ENCODE measurements around the gene ARHGAP8. TPM values are rescaled to one million over a fixed set of nuclear protein-coding genes. Genes with fewer than 3 reads are reported as not detected.

Gene ARHGAP8
- total and polyA plus RNA-seq, 10 of the 15 experiments (the other 5 are each of a cell fraction or from before 2014, with no cell fraction given) = 0.33 TPM; not detected in 9

DNA sequence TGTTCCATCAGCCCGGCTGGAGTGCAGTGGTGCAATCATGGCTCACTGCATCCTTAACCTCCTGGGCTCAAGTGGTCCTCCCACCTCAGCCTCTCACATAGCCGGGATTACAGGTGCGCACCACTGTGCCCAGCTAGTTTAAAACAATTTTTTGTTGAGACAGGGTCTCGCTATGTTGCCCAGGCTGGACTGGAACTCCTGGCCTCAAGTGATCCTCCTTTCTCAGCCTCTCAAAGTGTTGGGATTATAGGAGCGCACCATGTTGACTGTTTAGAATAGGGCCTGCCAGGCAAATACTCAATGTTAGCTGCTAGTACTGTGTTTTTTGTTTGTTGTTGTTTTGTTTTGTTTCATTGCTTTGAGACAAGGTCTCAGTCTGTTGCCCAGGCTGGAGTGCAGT, 66.4 kb downstream of the ARHGAP8 start (continued):
- TF ChIP-seq, protein P1, sequence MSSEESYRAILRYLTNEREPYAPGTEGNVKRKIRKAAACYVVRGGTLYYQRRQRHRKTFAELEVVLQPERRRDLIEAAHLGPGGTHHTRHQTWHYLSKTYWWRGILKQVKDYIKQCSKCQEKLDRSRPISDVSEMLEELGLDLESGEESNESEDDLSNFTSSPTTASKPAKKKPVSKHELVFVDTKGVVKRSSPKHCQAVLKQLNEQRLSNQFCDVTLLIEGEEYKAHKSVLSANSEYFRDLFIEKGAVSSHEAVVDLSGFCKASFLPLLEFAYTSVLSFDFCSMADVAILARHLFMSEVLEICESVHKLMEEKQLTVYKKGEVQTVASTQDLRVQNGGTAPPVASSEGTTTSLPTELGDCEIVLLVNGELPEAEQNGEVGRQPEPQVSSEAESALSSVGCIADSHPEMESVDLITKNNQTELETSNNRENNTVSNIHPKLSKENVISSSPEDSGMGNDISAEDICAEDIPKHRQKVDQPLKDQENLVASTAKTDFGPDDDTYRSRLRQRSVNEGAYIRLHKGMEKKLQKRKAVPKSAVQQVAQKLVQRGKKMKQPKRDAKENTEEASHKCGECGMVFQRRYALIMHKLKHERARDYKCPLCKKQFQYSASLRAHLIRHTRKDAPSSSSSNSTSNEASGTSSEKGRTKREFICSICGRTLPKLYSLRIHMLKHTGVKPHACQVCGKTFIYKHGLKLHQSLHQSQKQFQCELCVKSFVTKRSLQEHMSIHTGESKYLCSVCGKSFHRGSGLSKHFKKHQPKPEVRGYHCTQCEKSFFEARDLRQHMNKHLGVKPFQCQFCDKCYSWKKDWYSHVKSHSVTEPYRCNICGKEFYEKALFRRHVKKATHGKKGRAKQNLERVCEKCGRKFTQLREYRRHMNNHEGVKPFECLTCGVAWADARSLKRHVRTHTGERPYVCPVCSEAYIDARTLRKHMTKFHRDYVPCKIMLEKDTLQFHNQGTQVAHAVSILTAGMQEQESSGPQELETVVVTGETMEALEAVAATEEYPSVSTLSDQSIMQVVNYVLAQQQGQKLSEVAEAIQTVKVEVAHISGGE (CRISPR knock-in tag; IDR thresholded peaks at IDR 0.05) = no peak
- TF ChIP-seq RAD51 (IDR thresholded peaks at IDR 0.05) (no peak), ZNF24 (IDR thresholded peaks at IDR 0.05) (no peak), NFYB (IDR thresholded peaks at IDR 0.05; ENCODE audit: insufficient read depth, low read depth, low read length) (no peak), NRF1 (conservative IDR thresholded peaks at IDR 0.05; ENCODE audit: low read depth, low read length) (no peak)

DNA sequence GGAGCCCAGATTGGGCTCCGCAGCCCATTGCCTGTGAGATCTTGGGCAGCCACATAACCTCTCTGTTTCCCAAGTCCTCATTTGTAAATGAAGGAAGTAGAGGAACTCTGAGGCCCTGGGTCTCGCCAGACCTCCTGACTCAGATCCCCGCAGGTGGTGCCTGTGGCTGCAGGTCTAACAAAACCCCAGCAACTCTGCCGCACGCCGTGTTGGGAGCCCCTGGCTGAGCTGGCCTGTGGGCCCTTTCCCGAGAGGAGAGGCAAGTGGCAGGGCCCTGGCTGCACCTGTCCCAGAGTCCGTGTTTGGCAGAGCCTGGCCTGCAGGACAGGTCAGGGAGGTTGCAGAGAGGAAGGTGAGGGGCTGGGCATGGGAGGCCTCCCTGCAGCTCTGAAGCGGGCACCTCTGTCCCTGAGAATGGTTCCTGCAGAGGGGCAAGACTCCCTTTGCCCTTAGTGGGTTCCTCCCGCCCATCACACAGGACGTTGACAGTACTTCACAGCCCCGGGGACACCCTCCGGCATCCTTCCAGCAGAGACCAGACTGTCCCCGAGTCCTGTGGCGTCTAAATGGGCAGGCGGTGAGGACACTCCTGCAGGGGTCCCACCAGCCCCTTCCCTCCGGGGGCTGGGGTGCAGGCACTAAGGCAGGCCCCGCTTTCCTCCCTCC, 67.7 kb downstream of the ARHGAP8 start:
- ChIA-PET SMC1A (ENCODE audit: uncharacterized antibody, unreplicated experiment) (interaction anchor here (1.1 kb wide), 1 partner anchor 276 kb away, joined by 3 read pairs; no protein-coding TSS in a partner anchor), CTCF (interaction anchor here (1.4 to 2.0 kb wide), 2 partner anchors 10 to 275 kb away, joined by 4 to 15 read pairs; no protein-coding TSS in a partner anchor), RAD21 (ENCODE audit: unreplicated experiment) (interaction anchor here (1.3 to 1.4 kb wide), 2 partner anchors 133 to 275 kb away, joined by 5 to 14 read pairs; no protein-coding TSS in a partner anchor), POLR2A (no interaction called here)
- intact Hi-C loops (cut with micrococcal nuclease; ENCODE audit: unreplicated experiment) (loop anchor here (1.0 to 10.0 kb wide), 3 partner anchors 135 to 276 kb away; no protein-coding TSS in a partner anchor), in situ Hi-C loops (cut with MboI) (loop anchor here (5.0 kb wide), 1 partner anchor 277 kb away; no protein-coding TSS in a partner anchor)
- H3K4me2 ChIP-seq (ENCODE audit: control insufficient read depth, insufficient read depth) = no peak overlapping the region
- WGBS (ENCODE audit: insufficient coverage, insufficient replicate concordance, low lambda C conversion rate, missing lambda C conversion rate) = 34% methylated on average over 18 of the region's 18 CpGs
- H3K36me3 ChIP-seq (ENCODE audit: control insufficient read depth in 2 of 2, insufficient read depth in 2 of 2, low read length in 1 of 2) = no peaks in the 10 kb centered on the region
- DNase-seq (ENCODE audit: low read depth, low spot score) = no peak
- H4K20me1 ChIP-seq (ENCODE audit: control insufficient read depth, insufficient read depth) = no peaks in the 10 kb centered on the region
- H3K27ac ChIP-seq (ENCODE audit: control insufficient read depth, insufficient read depth) = no peak overlapping the region
- no peak overlapping the region for H3K4me3 ChIP-seq
- TF ChIP-seq NFIC (IDR thresholded peaks at IDR 0.05; ENCODE audit: low read depth, low read length) = no peak
- TF ChIP-seq IKZF2 (IDR thresholded peaks at IDR 0.05) = no peak
- TF ChIP-seq NFYB (IDR thresholded peaks at IDR 0.05; ENCODE audit: insufficient read depth, low read depth, low read length) = no peak
- ATAC-seq = no peak
- no peaks in the 10 kb centered on the region for H3K79me2 ChIP-seq (ENCODE audit: control insufficient read depth, insufficient read depth, low read length)
- H2AFZ ChIP-seq (ENCODE audit: control insufficient read depth, low read depth, low read length) = no peak overlapping the region
- no peaks in the 10 kb centered on the region for H3K9me3 ChIP-seq (replicated peaks; ENCODE audit: control insufficient read depth, insufficient read depth, low read length)
- no peaks in the 10 kb centered on the region for H3K4me1 ChIP-seq (ENCODE audit: control insufficient read depth, insufficient read depth, low read length)
- no peaks in the 10 kb centered on the region; a peak in 1 of 4 replicates for H3K27me3 ChIP-seq (replicated peaks in 1 of 2; ENCODE audit: control insufficient read depth in 2 of 2, insufficient read depth in 2 of 2, low read length in 1 of 2)
- no TSS peak for BruUV-seq (replicated peaks)
- no peak overlapping the region for H3K9ac ChIP-seq (ENCODE audit: control insufficient read depth, insufficient read depth, low read length)
- FAIRE-seq = no peak

All from GM12878 (cell line).